MCF 10A (cell line): ENCODE measurements around the gene ARMC8. TPM values are rescaled to one million over a fixed set of nuclear protein-coding genes. Genes with fewer than 3 reads are reported as not detected.

Experiments used
- BruUV-seq: library from RNA; stranded (reverse); fragments of 400-500 nt; replicated peaks from 2 replicates; lab custom pipeline; 2021; lab: Mats Ljungman, UMichigan
- CTCF ChIA-PET: fragments of 300-600 bp; sonication (Branson Sonifier 250); formaldehyde crosslinking; extraction: SDS; loops from one replicate; lab custom pipeline; 2021; ENCODE audit warnings: antibody characterized with exemption, inconsistent platforms; lab: Yijun Ruan, JAX
- POLR2A ChIA-PET: fragments of 300-600, 350-650 bp; sonication (Branson Sonifier 250); formaldehyde crosslinking; extraction: SDS; loops from one replicate; lab custom pipeline; 2020; ENCODE audit warnings: antibody characterized with exemption, inconsistent platforms; lab: Yijun Ruan, JAX
- DNase-seq: peaks from one replicate; pipeline ENCODE4 v3.0.0-alpha.2; 2018; ENCODE audit not compliant: unreplicated experiment
- H3K27ac Mint-ChIP-seq: one replicate; pipeline ENCODE4 v1.8.0; 2022; ENCODE audit warnings: mild to moderate bottlenecking, low read depth, mixed read lengths; ENCODE audit not compliant: unreplicated experiment
- H3K27me3 Mint-ChIP-seq: one replicate; pipeline ENCODE4 v1.8.0; 2022; ENCODE audit warnings: mixed read lengths; ENCODE audit not compliant: insufficient read depth, unreplicated experiment
- H3K36me3 Mint-ChIP-seq: one replicate; pipeline ENCODE4 v1.8.0; 2022; ENCODE audit warnings: mild to moderate bottlenecking, moderate library complexity, mixed read lengths; ENCODE audit not compliant: insufficient read depth, unreplicated experiment
- H3K4me1 Mint-ChIP-seq: one replicate; pipeline ENCODE4 v1.8.0; 2022; ENCODE audit warnings: mixed read lengths; ENCODE audit not compliant: insufficient read depth, unreplicated experiment
- H3K4me3 Mint-ChIP-seq: one replicate; pipeline ENCODE4 v1.8.0; 2022; ENCODE audit warnings: mild to moderate bottlenecking, moderate library complexity, mixed read lengths; ENCODE audit not compliant: unreplicated experiment
- H3K9me3 Mint-ChIP-seq: one replicate; pipeline ENCODE4 v1.8.0; 2022; ENCODE audit warnings: mixed read lengths; ENCODE audit not compliant: unreplicated experiment
- intact Hi-C: fragments of 100-400 bp; cut with micrococcal nuclease; formaldehyde crosslinking; loops from 2 replicates; pipeline ENCODE4 v1.14.1; 2022
- total RNA-seq: library from RNA; stranded (reverse); gene quantifications from 2 replicates; pipeline ENCODE4 v1.2.3, GENCODE V29; 2022
- TF ChIP-seq, protein P1 (sequence below): fragments of 200-600 bp; IDR thresholded peaks from one replicate; pipeline ENCODE4 v1.8.0; 2022; ENCODE audit warnings: antibody characterized with exemption, mild to moderate bottlenecking; ENCODE audit not compliant: unreplicated experiment

ARMC8 gene
- total RNA-seq, 1 experiment from 2014 or later, result 29.8 TPM

DNA sequence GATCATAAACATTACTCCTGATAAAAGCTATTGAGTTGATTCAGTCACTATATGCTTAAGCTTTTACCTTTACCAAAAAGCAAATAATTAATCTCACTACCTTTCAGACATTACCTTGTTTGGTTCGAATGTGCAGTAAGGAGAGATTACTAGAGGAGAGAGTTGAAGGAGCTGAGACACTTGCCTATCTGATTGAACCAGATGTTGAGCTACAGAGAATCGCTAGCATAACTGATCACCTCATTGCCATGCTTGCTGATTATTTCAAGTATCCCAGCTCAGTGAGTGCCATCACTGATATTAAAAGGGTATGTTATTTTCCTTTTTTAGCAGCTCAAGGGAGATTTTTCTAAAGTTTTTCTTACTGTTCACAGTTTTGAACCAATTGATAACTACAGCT is 54.6 kb downstream of the ARMC8 start:
- POLR2A ChIA-PET, result interaction anchor here (0.7 kb wide), 1 partner anchor 38 kb away, joined by 3 read pairs; no protein-coding TSS in a partner anchor
- no peaks in the 10 kb centered on the region for H3K4me1 Mint-ChIP-seq
- CTCF ChIA-PET, result interaction anchor here (0.6 kb wide), 1 partner anchor 91 kb away, joined by 3 read pairs; no protein-coding TSS in a partner anchor
- intact Hi-C loops, result no loop called here
- no TSS peak for BruUV-seq
- no peak overlapping the region for H3K4me3 Mint-ChIP-seq
- peaks cover 60% of the 10 kb centered on the region for H3K36me3 Mint-ChIP-seq
- DNase-seq, result no peak
- H3K9me3 Mint-ChIP-seq, result no peaks in the 10 kb centered on the region
- H3K27ac Mint-ChIP-seq, result no peak overlapping the region
- H3K27me3 Mint-ChIP-seq, result no peaks in the 10 kb centered on the region
- TF ChIP-seq, protein P1, sequence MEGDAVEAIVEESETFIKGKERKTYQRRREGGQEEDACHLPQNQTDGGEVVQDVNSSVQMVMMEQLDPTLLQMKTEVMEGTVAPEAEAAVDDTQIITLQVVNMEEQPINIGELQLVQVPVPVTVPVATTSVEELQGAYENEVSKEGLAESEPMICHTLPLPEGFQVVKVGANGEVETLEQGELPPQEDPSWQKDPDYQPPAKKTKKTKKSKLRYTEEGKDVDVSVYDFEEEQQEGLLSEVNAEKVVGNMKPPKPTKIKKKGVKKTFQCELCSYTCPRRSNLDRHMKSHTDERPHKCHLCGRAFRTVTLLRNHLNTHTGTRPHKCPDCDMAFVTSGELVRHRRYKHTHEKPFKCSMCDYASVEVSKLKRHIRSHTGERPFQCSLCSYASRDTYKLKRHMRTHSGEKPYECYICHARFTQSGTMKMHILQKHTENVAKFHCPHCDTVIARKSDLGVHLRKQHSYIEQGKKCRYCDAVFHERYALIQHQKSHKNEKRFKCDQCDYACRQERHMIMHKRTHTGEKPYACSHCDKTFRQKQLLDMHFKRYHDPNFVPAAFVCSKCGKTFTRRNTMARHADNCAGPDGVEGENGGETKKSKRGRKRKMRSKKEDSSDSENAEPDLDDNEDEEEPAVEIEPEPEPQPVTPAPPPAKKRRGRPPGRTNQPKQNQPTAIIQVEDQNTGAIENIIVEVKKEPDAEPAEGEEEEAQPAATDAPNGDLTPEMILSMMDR, result no peak

GRCh38 chr3:138242466-138242865 is 55.4 kb downstream of the ARMC8 start:
- Mint-ChIP-seq H3K9me3 (no peaks in the 10 kb centered on the region), H3K4me3 (no peak overlapping the region), H3K36me3 (peaks cover 58% of the 10 kb centered on the region), H3K27me3 (no peaks in the 10 kb centered on the region), H3K4me1 (no peaks in the 10 kb centered on the region), H3K27ac (no peak overlapping the region)
- intact Hi-C loops, result no loop called here
- ChIA-PET CTCF (no interaction called here), POLR2A (no interaction called here)
- BruUV-seq, result no TSS peak
- DNase-seq, result no peak
- TF ChIP-seq, protein P1, result no peak

- H3K4me1 Mint-ChIP-seq, result no peaks in the 10 kb centered on the region
- no peaks in the 10 kb centered on the region for H3K27me3 Mint-ChIP-seq
Measured at GRCh38 chr3:138245026-138245425, 57.9 kb downstream of the ARMC8 start.

DNA sequence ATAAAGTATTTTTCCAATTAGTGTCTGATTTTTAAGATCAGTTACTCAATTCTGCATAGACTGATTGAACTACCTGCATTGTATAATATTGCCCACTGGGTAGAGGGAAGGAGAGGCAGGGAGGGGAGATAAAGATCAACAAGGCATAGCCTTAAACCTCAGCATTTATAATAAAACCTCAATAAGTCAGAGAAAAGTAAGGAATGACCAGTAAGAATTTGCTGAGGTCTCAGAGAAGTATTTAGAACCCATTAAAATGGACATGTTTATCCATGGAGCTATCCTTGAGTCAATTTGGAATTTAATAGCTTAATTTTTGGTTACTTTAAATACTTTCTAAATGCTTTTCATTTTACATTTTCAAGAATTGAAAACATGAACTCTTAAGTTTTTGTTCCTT is 62.5 kb downstream of the ARMC8 start:
- Mint-ChIP-seq H3K27me3 (no peaks in the 10 kb centered on the region), H3K4me3 (no peak overlapping the region), H3K36me3 (peaks cover 39% of the 10 kb centered on the region), H3K4me1 (no peaks in the 10 kb centered on the region), H3K27ac (no peak overlapping the region), H3K9me3 (no peaks in the 10 kb centered on the region)
- intact Hi-C loops, result no loop called here
- ChIA-PET CTCF (interaction anchor here (0.6 to 0.7 kb wide), 2 partner anchors 25 to 98 kb away, joined by 3 read pairs; no protein-coding TSS in a partner anchor), POLR2A (no interaction called here)
- no TSS peak for BruUV-seq
- TF ChIP-seq, protein P1, result no peak
- no peak for DNase-seq

More at GRCh38 chr3:138245026-138245425, 57.9 kb downstream of the ARMC8 start:
- Mint-ChIP-seq H3K4me3 (no peak overlapping the region), H3K27ac (no peak overlapping the region), H3K36me3 (peaks cover 59% of the 10 kb centered on the region), H3K9me3 (no peaks in the 10 kb centered on the region)
- BruUV-seq, result no TSS peak
- intact Hi-C loops, result no loop called here
- POLR2A ChIA-PET, result interaction anchor here (0.7 to 1.3 kb wide), 3 partner anchors 9 to 75 kb away, joined by 3 to 5 read pairs (median 3); no protein-coding TSS in a partner anchor
- TF ChIP-seq, protein P1, result no peak
- CTCF ChIA-PET, result interaction anchor here (1.1 to 1.5 kb wide), 2 partner anchors 8 to 39 kb away, joined by 3 read pairs; no protein-coding TSS in a partner anchor
- DNase-seq, result no peak
